ENCODE measurements around the gene STT3A. TPM values are rescaled to one million over a fixed set of nuclear protein-coding genes. Genes with fewer than 3 reads are reported as not detected.

STT3A gene
- total and polyA plus RNA-seq, 2 donors (not counting 1 experiment from before 2014, with no cell fraction given) = 257 to 375 TPM

- H3K9me3 ChIP-seq (ENCODE audit: control insufficient read depth, insufficient read depth, low read depth, low read length) = no peaks in the 10 kb centered on the region
- H3K36me3 ChIP-seq (ENCODE audit: control insufficient read depth, insufficient read depth, low read length) = peaks cover 9% of the 10 kb centered on the region
- H3K4me2 ChIP-seq (ENCODE audit: extremely low read depth, insufficient read depth, low read length) = no peak overlapping the region
- no peak for TF ChIP-seq EZH2 (IDR thresholded peaks at IDR 0.05; ENCODE audit: low read length, missing control alignments)
- H3K79me2 ChIP-seq (ENCODE audit: control insufficient read depth, insufficient read depth, low read length) = peaks cover 51% of the 10 kb centered on the region
- DNase-seq (ENCODE audit: low read depth in 2 of 2) = no peak
- no peak overlapping the region for H3K27ac ChIP-seq (ENCODE audit: insufficient read depth, low read length)
- no peak overlapping the region for H2AFZ ChIP-seq (ENCODE audit: low read length)
- no peaks in the 10 kb centered on the region for H3K27me3 ChIP-seq (ENCODE audit: control insufficient read depth, insufficient read depth, low read length)
- no peak overlapping the region for H3K9ac ChIP-seq (ENCODE audit: insufficient read depth, low read length)
- peaks cover 7% of the 10 kb centered on the region for H3K4me1 ChIP-seq (ENCODE audit: control insufficient read depth, extremely low read depth, insufficient read depth, low read length)
- no peak overlapping the region for H3K4me3 ChIP-seq (replicated peaks in 1 of 4; ENCODE audit: control extremely low read depth in 1 of 4, insufficient read depth in 1 of 4, low read depth in 3 of 4, low read length in 4 of 4)
- no peaks in the 10 kb centered on the region for H4K20me1 ChIP-seq (ENCODE audit: control insufficient read depth, extremely low read depth, insufficient read depth, low read length)
These were observed 2.3 kb downstream of the STT3A start for GRCh38 chr11:125594958-125595357.

GRCh38 chr11:125600663-125601062 lies 8.0 kb downstream of the STT3A start:
- no peak overlapping the region for H3K9ac ChIP-seq (ENCODE audit: insufficient read depth, low read length)
- no peaks in the 10 kb centered on the region for H3K27me3 ChIP-seq (ENCODE audit: control insufficient read depth, insufficient read depth, low read length)
- peaks cover 4% of the 10 kb centered on the region for H3K4me1 ChIP-seq (ENCODE audit: control insufficient read depth, extremely low read depth, insufficient read depth, low read length)
- H3K4me2 ChIP-seq (ENCODE audit: extremely low read depth, insufficient read depth, low read length) = no peak overlapping the region
- no peak for DNase-seq (ENCODE audit: low read depth in 2 of 2)
- H3K27ac ChIP-seq (ENCODE audit: insufficient read depth, low read length) = no peak overlapping the region
- no peak overlapping the region for H3K4me3 ChIP-seq (replicated peaks in 1 of 4; ENCODE audit: control extremely low read depth in 1 of 4, insufficient read depth in 1 of 4, low read depth in 3 of 4, low read length in 4 of 4)
- peaks cover 20% of the 10 kb centered on the region for H3K36me3 ChIP-seq (ENCODE audit: control insufficient read depth, insufficient read depth, low read length)
- no peaks in the 10 kb centered on the region for H4K20me1 ChIP-seq (ENCODE audit: control insufficient read depth, extremely low read depth, insufficient read depth, low read length)
- peaks cover 24% of the 10 kb centered on the region for H3K79me2 ChIP-seq (ENCODE audit: control insufficient read depth, insufficient read depth, low read length)
- no peaks in the 10 kb centered on the region for H3K9me3 ChIP-seq (ENCODE audit: control insufficient read depth, insufficient read depth, low read depth, low read length)
- no peak overlapping the region for H2AFZ ChIP-seq (ENCODE audit: low read length)
- no peak for TF ChIP-seq EZH2 (IDR thresholded peaks at IDR 0.05; ENCODE audit: low read length, missing control alignments)
- TF ChIP-seq CTCF (conservative IDR thresholded peaks at IDR 0.05 in 1 of 2, IDR thresholded peaks at IDR 0.05 in 1 of 2; ENCODE audit: low read depth in 1 of 2, low read length in 2 of 2) = no peak

GRCh38 chr11:125603207-125603606 lies 10.6 kb downstream of the STT3A start:
- Histone ChIP-seq H3K36me3 (ENCODE audit: control insufficient read depth, insufficient read depth, low read length) (peaks cover 24% of the 10 kb centered on the region), H2AFZ (ENCODE audit: low read length) (no peak overlapping the region), H3K79me2 (ENCODE audit: control insufficient read depth, insufficient read depth, low read length) (peaks cover 9% of the 10 kb centered on the region), H3K9me3 (ENCODE audit: control insufficient read depth, insufficient read depth, low read depth, low read length) (no peaks in the 10 kb centered on the region), H3K4me2 (ENCODE audit: extremely low read depth, insufficient read depth, low read length) (no peak overlapping the region), H3K4me3 (replicated peaks in 1 of 4; ENCODE audit: control extremely low read depth in 1 of 4, insufficient read depth in 1 of 4, low read depth in 3 of 4, low read length in 4 of 4) (no peak overlapping the region), H3K27ac (ENCODE audit: insufficient read depth, low read length) (no peak overlapping the region), H3K4me1 (ENCODE audit: control insufficient read depth, extremely low read depth, insufficient read depth, low read length) (peaks cover 4% of the 10 kb centered on the region), H4K20me1 (ENCODE audit: control insufficient read depth, extremely low read depth, insufficient read depth, low read length) (no peaks in the 10 kb centered on the region), H3K27me3 (ENCODE audit: control insufficient read depth, insufficient read depth, low read length) (no peaks in the 10 kb centered on the region), H3K9ac (ENCODE audit: insufficient read depth, low read length) (no peak overlapping the region)
- peak; percentile 17 to 46 for DNase-seq (ENCODE audit: low read depth in 2 of 2)
- TF ChIP-seq EZH2 (IDR thresholded peaks at IDR 0.05; ENCODE audit: low read length, missing control alignments) = no peak
- TF ChIP-seq CTCF (conservative IDR thresholded peaks at IDR 0.05 in 1 of 2, IDR thresholded peaks at IDR 0.05 in 1 of 2; ENCODE audit: low read depth in 1 of 2, low read length in 2 of 2) = no peak
